SU-DHL-6 (cell line): Measurements from ENCODE around the gene TMEM139.

ENCODE experiments used
- H2AFZ ChIP-seq: fragments of 200-600 bp; sonication (generic); 2 replicates; pipeline ENCODE4 v1.6.1; 2014; ENCODE audit warnings: low read depth, mild to moderate bottlenecking, moderate library complexity, mixed read lengths, antibody characterized with exemption, low read length; ENCODE audit not compliant: severe bottlenecking
- H3F3A ChIP-seq: fragments of 200-600 bp; shearing (Covaris generic); 2 replicates; pipeline ENCODE4 v1.6.0; 2016; ENCODE audit warnings: antibody characterized with exemption, mild to moderate bottlenecking; ENCODE audit not compliant: insufficient read depth
- H3K27ac ChIP-seq: fragments of 200-600 bp; sonication (generic); 2 replicates; pipeline ENCODE4 v1.5.1; 2016; ENCODE audit warnings: low read depth, mild to moderate bottlenecking, low read length, moderate library complexity, mixed read lengths
- H3K27me3 ChIP-seq: fragments of 200-600 bp; sonication (generic), shearing (Covaris generic); 2 replicates; pipeline ENCODE4 v1.6.0; 2014; ENCODE audit warnings: mild to moderate bottlenecking, low read length
- H3K36me3 ChIP-seq: fragments of 200-600 bp; sonication (generic); 2 replicates; pipeline ENCODE4 v1.6.1; 2014; ENCODE audit warnings: mild to moderate bottlenecking, low read length, mixed read lengths
- H3K4me2 ChIP-seq: fragments of 300-600, 200-600 bp; shearing (Covaris generic), sonication (generic); 2 replicates; pipeline ENCODE4 v1.6.0; 2014; ENCODE audit warnings: low read length, low read depth, mild to moderate bottlenecking; ENCODE audit not compliant: poor library complexity, severe bottlenecking
- H3K4me3 ChIP-seq: fragments of 200-600 bp; sonication (generic); 2 replicates; pipeline ENCODE4 v1.5.1; 2014; ENCODE audit warnings: antibody characterized with exemption, low read length, mild to moderate bottlenecking, mixed read lengths; ENCODE audit not compliant: insufficient read depth, poor library complexity, severe bottlenecking
- H3K79me2 ChIP-seq: fragments of 200-600 bp; sonication (generic); 2 replicates; pipeline ENCODE4 v1.6.1; 2014; ENCODE audit warnings: mild to moderate bottlenecking, low read length, moderate library complexity; ENCODE audit not compliant: insufficient read depth
- H3K9ac ChIP-seq: fragments of 200-600 bp; sonication (generic); 2 replicates; pipeline ENCODE4 v1.7.0; 2014; ENCODE audit warnings: mild to moderate bottlenecking, low read length
- H3K9me2 ChIP-seq: fragments of 200-600 bp; sonication (generic); replicated peaks from 2 replicates; pipeline ENCODE4 v1.6.1; 2014; ENCODE audit warnings: low read length; ENCODE audit not compliant: insufficient read depth
- H3K9me3 ChIP-seq: fragments of 200-600 bp; sonication (generic); 2 replicates; pipeline ENCODE4 v1.6.1; 2014; ENCODE audit warnings: low read length, mixed read lengths; ENCODE audit not compliant: insufficient read depth
- H4K20me1 ChIP-seq: fragments of 200-600 bp; sonication (generic); 2 replicates; pipeline ENCODE4 v1.6.1; 2014; ENCODE audit warnings: low read depth, mild to moderate bottlenecking, antibody characterized with exemption, low read length, moderate library complexity, mixed read lengths
- CTCF ChIP-seq: fragments of 200-600 bp; sonication (generic); IDR thresholded peaks from one replicate; pipeline ENCODE4 v1.5.1; 2017; ENCODE audit warnings: antibody characterized with exemption, mild to moderate bottlenecking, low read length, moderate library complexity; ENCODE audit not compliant: insufficient read depth, poor library complexity, severe bottlenecking
- EZH2phosphoT487 ChIP-seq: fragments of 200-600 bp; sonication (generic), shearing (Covaris generic); conservative IDR thresholded peaks from 2 replicates; pipeline ENCODE4 v1.6.1; 2018; ENCODE audit warnings: mild to moderate bottlenecking, antibody characterized with exemption, low read length, moderate library complexity, mixed read lengths

The TMEM139 gene

GRCh38 chr7:143265017-143265693, 19.6 kb upstream of the TMEM139 start:
- Histone ChIP-seq H3K9ac (no peak overlapping the region), H4K20me1 (no peaks in the 10 kb centered on the region), H3K4me3 (no peak overlapping the region), H2AFZ (no peak overlapping the region), H3F3A (no peaks in the 10 kb centered on the region), H3K79me2 (no peaks in the 10 kb centered on the region; the same call in 1 of the 2 replicates), H3K4me2 (no peak overlapping the region), H3K27me3 (no peaks in the 10 kb centered on the region), H3K36me3 (no peaks in the 10 kb centered on the region), H3K9me2 (no peaks in the 10 kb centered on the region), H3K9me3 (no peaks in the 10 kb centered on the region), H3K27ac (no peak overlapping the region)
- TF ChIP-seq EZH2phosphoT487 (no peak), CTCF (no peak)

GRCh38 chr7:143269251-143269650, 15.5 kb upstream of the TMEM139 start:
- H3K9me2 ChIP-seq: no peaks in the 10 kb centered on the region
- H4K20me1 ChIP-seq: no peaks in the 10 kb centered on the region
- no peak overlapping the region for H2AFZ ChIP-seq
- no peak overlapping the region for H3K9ac ChIP-seq
- no peaks in the 10 kb centered on the region for H3K36me3 ChIP-seq
- H3K9me3 ChIP-seq: no peaks in the 10 kb centered on the region
- H3K4me3 ChIP-seq: no peak overlapping the region
- no peak overlapping the region for H3K4me2 ChIP-seq
- H3F3A ChIP-seq: no peaks in the 10 kb centered on the region
- H3K79me2 ChIP-seq: no peaks in the 10 kb centered on the region; the same call in 1 of the 2 replicates
- no peaks in the 10 kb centered on the region for H3K27me3 ChIP-seq
- no peak for TF ChIP-seq CTCF
- no peak for TF ChIP-seq EZH2phosphoT487
- H3K27ac ChIP-seq: no peak overlapping the region

GRCh38 chr7:143271240-143271639, 13.5 kb upstream of the TMEM139 start:
- no peaks in the 10 kb centered on the region for H3K9me2 ChIP-seq
- no peaks in the 10 kb centered on the region for H3K36me3 ChIP-seq
- H4K20me1 ChIP-seq: no peaks in the 10 kb centered on the region
- no peaks in the 10 kb centered on the region for H3K27me3 ChIP-seq
- H2AFZ ChIP-seq: no peak overlapping the region
- H3K9me3 ChIP-seq: no peaks in the 10 kb centered on the region
- no peak overlapping the region for H3K9ac ChIP-seq
- no peak overlapping the region for H3K27ac ChIP-seq
- H3K4me2 ChIP-seq: no peak overlapping the region
- H3K4me3 ChIP-seq: no peak overlapping the region
- no peaks in the 10 kb centered on the region for H3F3A ChIP-seq
- TF ChIP-seq EZH2phosphoT487 (no peak), CTCF (no peak)
- H3K79me2 ChIP-seq: no peaks in the 10 kb centered on the region
